ENCODE results near the gene SMG6.

DNA sequence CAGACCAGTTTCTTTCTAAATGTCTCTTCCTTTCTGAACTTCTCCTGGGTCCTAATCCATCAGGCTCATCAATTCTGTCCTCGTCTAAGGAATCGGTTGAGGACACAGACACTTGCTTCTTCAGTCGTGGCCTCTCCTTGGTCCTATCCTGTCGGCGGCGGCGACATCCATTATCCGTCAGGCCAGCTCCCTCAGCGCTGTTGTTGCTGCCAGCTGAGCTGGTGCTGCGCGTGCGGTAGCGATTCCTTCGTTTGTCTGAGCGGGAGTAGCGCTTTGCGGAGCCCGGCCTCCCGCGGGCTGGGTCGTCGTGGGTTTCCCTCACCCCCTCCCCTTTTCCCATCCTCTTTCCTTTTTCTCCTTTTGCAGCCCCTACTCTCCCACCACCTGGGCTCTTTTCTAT lies 3.8 kb downstream of the SMG6 start:
- TF ChIP-seq, protein P1, sequence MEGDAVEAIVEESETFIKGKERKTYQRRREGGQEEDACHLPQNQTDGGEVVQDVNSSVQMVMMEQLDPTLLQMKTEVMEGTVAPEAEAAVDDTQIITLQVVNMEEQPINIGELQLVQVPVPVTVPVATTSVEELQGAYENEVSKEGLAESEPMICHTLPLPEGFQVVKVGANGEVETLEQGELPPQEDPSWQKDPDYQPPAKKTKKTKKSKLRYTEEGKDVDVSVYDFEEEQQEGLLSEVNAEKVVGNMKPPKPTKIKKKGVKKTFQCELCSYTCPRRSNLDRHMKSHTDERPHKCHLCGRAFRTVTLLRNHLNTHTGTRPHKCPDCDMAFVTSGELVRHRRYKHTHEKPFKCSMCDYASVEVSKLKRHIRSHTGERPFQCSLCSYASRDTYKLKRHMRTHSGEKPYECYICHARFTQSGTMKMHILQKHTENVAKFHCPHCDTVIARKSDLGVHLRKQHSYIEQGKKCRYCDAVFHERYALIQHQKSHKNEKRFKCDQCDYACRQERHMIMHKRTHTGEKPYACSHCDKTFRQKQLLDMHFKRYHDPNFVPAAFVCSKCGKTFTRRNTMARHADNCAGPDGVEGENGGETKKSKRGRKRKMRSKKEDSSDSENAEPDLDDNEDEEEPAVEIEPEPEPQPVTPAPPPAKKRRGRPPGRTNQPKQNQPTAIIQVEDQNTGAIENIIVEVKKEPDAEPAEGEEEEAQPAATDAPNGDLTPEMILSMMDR (IDR thresholded peaks at IDR 0.05): no peak
- TF ChIP-seq POLR2A (IDR thresholded peaks at IDR 0.05): no peak

All from esophagus squamous epithelium (tissue), 4 donors.